ENCODE measurements around the gene SETD1A. TPM values are rescaled to one million over a fixed set of nuclear protein-coding genes. Genes with fewer than 3 reads are reported as not detected.
"Not testable (repeated sequence)": the region's sequence is repeated elsewhere in the genome, so short reads cannot be mapped to it uniquely, and the experiment has no call there.

SETD1A gene
- total RNA-seq, 2 experiments from 2014 or later = 40.1 to 41.2 TPM

DNA sequence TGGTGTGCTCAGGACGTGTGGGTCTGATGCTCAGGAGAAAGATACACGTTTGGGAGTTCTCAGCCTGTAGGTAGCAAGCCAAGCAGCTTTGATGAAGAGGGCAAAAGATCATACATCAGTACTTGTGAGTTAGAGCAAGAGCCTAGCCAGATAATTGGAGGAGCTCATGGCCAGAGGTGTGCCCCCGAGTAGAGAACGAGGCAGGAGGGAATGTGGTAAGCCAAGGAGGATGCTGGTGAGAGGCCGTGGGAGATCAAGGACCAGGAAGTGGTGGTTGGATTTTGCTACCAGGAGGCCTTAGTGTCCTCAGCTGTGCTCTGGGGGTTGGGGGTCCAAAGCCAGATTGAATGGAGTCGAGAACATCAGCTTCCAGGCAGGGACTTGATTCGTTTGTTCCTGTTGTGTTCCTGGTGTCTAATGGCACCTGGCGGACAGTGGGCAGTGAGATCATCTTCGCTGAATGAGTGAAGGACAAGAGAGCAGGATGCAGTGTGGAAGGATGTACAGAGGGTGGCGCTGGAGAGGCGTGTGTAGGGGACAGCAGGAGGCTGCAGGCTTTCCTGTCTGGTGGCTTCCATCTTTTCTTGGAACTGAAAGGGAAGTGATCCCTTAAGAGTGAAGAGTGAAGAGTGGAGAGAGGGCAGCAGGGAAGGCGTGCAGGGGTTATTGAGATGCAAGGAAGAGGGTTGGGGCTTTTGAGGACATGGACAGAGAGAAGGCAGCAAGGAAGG lies 22.6 kb upstream of the SETD1A start:
- intact Hi-C loops (cut with DNase I, micrococcal nuclease) = no loop called here
- no peaks in the 10 kb centered on the region for H3K9me3 Mint-ChIP-seq
- H3K4me3 Mint-ChIP-seq = no peak overlapping the region
- TF ChIP-seq CTCF (IDR thresholded peaks at IDR 0.05) = no peak
- ChIA-PET CTCF (no interaction called here), POLR2A (no interaction called here)
- peaks cover 20% of the 10 kb centered on the region for H3K4me1 Mint-ChIP-seq (ENCODE audit: low read depth)
- H3K27ac Mint-ChIP-seq = peak overlapping the region; percentile 8
- ATAC-seq (ENCODE audit: poor library complexity) = peak; percentile 76
- no peak overlapping the region for H3K4me3 ChIP-seq (ENCODE audit: low read length)
- H3K27me3 ChIP-seq (ENCODE audit: control insufficient read depth in 1 of 2, insufficient read depth in 2 of 2, low read length in 2 of 2) = no peaks in the 10 kb centered on the region
- H3K27me3 Mint-ChIP-seq = no peaks in the 10 kb centered on the region
- no peaks in the 10 kb centered on the region for H3K9me3 ChIP-seq (ENCODE audit: control insufficient read depth in 1 of 2, insufficient read depth in 1 of 2, low read length in 2 of 2)
- DNase-seq = peak in 4 of 14 experiments; percentile 24 to 61 (median 50)
- H3K36me3 Mint-ChIP-seq (ENCODE audit: low read depth) = peaks cover 20% of the 10 kb centered on the region
- peaks cover 8% of the 10 kb centered on the region for H3K4me1 ChIP-seq (ENCODE audit: insufficient read depth, low read length)
- H3K27ac ChIP-seq (ENCODE audit: low read depth in 1 of 2, low read length in 2 of 2) = no peak overlapping the region
- peaks cover 10% of the 10 kb centered on the region for H3K36me3 ChIP-seq (ENCODE audit: insufficient read depth, low read length)

- no peaks in the 10 kb centered on the region for H3K36me3 ChIP-seq (ENCODE audit: insufficient read depth, low read length)
- no peak overlapping the region for H3K4me3 Mint-ChIP-seq
Observed at GRCh38 chr16:30937692-30938091, 19.9 kb upstream of the SETD1A start.

DNA sequence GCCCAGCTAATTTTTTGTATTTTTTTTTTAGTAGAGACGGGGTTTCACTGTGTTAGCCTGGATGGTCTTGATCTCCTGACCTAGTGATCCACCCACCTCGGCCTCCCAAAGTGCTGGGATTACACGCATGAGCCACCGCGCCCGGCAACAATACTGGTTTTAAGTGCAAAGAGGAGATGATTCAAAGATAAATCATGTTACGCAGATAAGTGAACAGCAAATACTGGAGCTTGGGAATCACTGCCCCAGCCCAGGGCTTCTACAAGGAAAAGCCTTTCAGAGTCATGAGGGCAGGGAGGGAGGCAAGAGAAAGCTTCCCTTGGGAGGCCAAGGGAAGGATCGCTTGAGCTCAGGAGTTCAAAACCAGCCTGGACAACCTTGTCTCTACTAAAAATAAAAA lies 18.0 kb upstream of the SETD1A start:
- H3K4me3 Mint-ChIP-seq; H3K9me3 Mint-ChIP-seq; DNase-seq; H3K27ac ChIP-seq (ENCODE audit: low read depth in 1 of 2, low read length in 2 of 2); H3K36me3 Mint-ChIP-seq (ENCODE audit: low read depth); H3K27me3 ChIP-seq (ENCODE audit: control insufficient read depth in 1 of 2, insufficient read depth in 2 of 2, low read length in 2 of 2); POLR2A ChIA-PET; H3K36me3 ChIP-seq (ENCODE audit: insufficient read depth, low read length); H3K27me3 Mint-ChIP-seq; H3K4me3 ChIP-seq (ENCODE audit: low read length); H3K9me3 ChIP-seq (ENCODE audit: control insufficient read depth in 1 of 2, insufficient read depth in 1 of 2, low read length in 2 of 2); intact Hi-C loops (cut with DNase I, micrococcal nuclease); ATAC-seq (ENCODE audit: poor library complexity); H3K27ac Mint-ChIP-seq: not testable (repeated sequence)
- H3K4me1 ChIP-seq (ENCODE audit: insufficient read depth, low read length) = peaks cover 20% of the 10 kb centered on the region
- CTCF ChIA-PET = interaction anchor here (0.8 to 1.5 kb wide), 2 partner anchors 14 to 95 kb away, joined by 3 read pairs; no protein-coding TSS in a partner anchor
- H3K4me1 Mint-ChIP-seq (ENCODE audit: low read depth) = peaks cover 27% of the 10 kb centered on the region

More at GRCh38 chr16:30937692-30938091, 19.9 kb upstream of the SETD1A start:
- no peak for DNase-seq
- H3K27ac Mint-ChIP-seq = no peak overlapping the region
- Histone ChIP-seq H3K27ac (ENCODE audit: low read depth in 1 of 2, low read length in 2 of 2) (no peak overlapping the region), H3K9me3 (ENCODE audit: control insufficient read depth in 1 of 2, insufficient read depth in 1 of 2, low read length in 2 of 2) (no peaks in the 10 kb centered on the region), H3K27me3 (ENCODE audit: control insufficient read depth in 1 of 2, insufficient read depth in 2 of 2, low read length in 2 of 2) (no peaks in the 10 kb centered on the region), H3K4me3 (ENCODE audit: low read length) (no peak overlapping the region), H3K4me1 (ENCODE audit: insufficient read depth, low read length) (peaks cover 22% of the 10 kb centered on the region)
- intact Hi-C loops (cut with DNase I, micrococcal nuclease) = no loop called here
- no peaks in the 10 kb centered on the region for H3K27me3 Mint-ChIP-seq
- peaks cover 4% of the 10 kb centered on the region for H3K36me3 Mint-ChIP-seq (ENCODE audit: low read depth)
- no peak for TF ChIP-seq CTCF (IDR thresholded peaks at IDR 0.05)
- no peak for ATAC-seq (ENCODE audit: poor library complexity)
- ChIA-PET CTCF (no interaction called here), POLR2A (interaction anchor here (1.3 kb wide), 1 partner anchor 12 kb away, joined by 3 read pairs; no protein-coding TSS in a partner anchor)
- H3K9me3 Mint-ChIP-seq = no peaks in the 10 kb centered on the region
- peaks cover 29% of the 10 kb centered on the region for H3K4me1 Mint-ChIP-seq (ENCODE audit: low read depth)

Data from CD4-positive, alpha-beta T cell (primary cell).